Measurements from ENCODE around the gene CA4. TPM values are rescaled to one million over a fixed set of nuclear protein-coding genes. Genes with fewer than 3 reads are reported as not detected.
"Not testable (repeated sequence)": the region's sequence is repeated elsewhere in the genome, so short reads cannot be mapped to it uniquely, and the experiment has no call there.

Gene CA4
- total and polyA plus RNA-seq, 2 experiments from 2014 or later = 1.2 to 6.1 TPM

DNA sequence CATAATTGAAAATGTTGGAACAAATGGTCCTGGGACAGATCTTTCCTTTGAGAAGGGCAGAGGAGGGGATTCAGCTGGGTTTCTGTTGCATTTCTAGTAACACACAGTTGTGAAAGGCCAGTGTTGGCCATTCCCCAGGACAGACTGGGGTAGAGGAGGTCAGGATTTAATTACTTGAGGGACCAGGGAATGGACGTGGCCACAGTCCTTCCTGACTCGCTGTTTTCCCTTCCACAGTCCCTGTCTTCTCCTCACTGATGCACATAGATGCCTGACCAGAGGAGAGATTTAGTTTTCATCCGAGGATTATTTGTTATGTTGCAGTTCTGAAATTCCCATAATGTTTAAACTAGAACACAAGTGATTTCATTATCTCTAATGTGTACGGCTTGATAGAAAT, 45.8 kb upstream of the CA4 start:
- Histone ChIP-seq H3K9me2 (replicated peaks; ENCODE audit: insufficient read depth) (no peaks in the 10 kb centered on the region), H3K4me3 (no peak overlapping the region), H3K27me3 (no peaks in the 10 kb centered on the region), H3K4me2 (no peak overlapping the region), H4K20me1 (ENCODE audit: insufficient read depth, poor library complexity, severe bottlenecking) (no peaks in the 10 kb centered on the region), H3K36me3 (replicated peaks; ENCODE audit: insufficient read depth, low read depth) (no peaks in the 10 kb centered on the region), H3K9me3 (ENCODE audit: low read depth) (no peaks in the 10 kb centered on the region), H3K27ac (no peak overlapping the region), H2AFZ (no peak overlapping the region), H3K4me1 (ENCODE audit: insufficient read depth) (no peaks in the 10 kb centered on the region), H3K79me2 (no peaks in the 10 kb centered on the region)
- no peak for DNase-seq (ENCODE audit: low spot score)
- TF ChIP-seq EZH2 (IDR thresholded peaks at IDR 0.05; ENCODE audit: borderline replicate concordance) (no peak), EZH2phosphoT487 (IDR thresholded peaks at IDR 0.05; ENCODE audit: low read depth, severe bottlenecking, unreplicated experiment) (no peak)
- TF ChIP-seq, protein P1, sequence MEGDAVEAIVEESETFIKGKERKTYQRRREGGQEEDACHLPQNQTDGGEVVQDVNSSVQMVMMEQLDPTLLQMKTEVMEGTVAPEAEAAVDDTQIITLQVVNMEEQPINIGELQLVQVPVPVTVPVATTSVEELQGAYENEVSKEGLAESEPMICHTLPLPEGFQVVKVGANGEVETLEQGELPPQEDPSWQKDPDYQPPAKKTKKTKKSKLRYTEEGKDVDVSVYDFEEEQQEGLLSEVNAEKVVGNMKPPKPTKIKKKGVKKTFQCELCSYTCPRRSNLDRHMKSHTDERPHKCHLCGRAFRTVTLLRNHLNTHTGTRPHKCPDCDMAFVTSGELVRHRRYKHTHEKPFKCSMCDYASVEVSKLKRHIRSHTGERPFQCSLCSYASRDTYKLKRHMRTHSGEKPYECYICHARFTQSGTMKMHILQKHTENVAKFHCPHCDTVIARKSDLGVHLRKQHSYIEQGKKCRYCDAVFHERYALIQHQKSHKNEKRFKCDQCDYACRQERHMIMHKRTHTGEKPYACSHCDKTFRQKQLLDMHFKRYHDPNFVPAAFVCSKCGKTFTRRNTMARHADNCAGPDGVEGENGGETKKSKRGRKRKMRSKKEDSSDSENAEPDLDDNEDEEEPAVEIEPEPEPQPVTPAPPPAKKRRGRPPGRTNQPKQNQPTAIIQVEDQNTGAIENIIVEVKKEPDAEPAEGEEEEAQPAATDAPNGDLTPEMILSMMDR (IDR thresholded peaks at IDR 0.05; ENCODE audit: poor library complexity) = no peak
- 69% methylated on average over 4 of the region's 4 CpGs for WGBS (ENCODE audit: low lambda C conversion rate, missing lambda C conversion rate)

DNA sequence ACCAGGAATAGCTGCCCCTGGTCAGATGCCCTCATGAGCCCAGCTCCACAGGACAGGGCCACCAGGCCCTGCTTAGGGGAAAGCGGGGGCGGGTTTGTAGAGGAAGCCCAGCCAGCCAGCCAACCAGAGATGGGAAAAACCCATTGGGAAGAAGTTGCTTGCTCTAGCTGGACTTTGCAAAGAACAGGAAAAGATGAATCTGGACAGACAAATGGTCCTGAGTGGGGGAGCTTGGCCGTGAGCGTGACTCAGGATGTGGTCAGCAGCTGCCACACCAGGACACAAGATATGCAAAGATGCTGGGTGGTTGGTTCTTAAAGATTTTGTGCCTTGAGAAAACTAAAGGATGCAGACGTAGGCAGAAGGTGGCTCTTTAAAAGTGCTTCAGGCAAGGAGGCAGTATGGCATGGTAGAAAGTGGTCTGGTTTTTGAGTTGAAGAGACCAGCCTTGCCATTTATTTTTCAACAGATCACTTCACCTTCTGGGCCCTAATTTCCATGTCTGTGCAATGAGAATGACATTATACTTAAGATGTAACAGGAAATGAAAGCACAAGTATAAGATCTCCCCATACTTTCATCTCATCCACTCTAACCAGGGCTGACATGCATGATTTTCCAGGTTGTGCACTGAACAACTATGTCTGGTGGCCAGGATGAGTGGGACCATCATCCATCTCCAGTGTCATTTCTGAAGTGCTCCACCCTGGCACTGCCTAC, 43.3 kb upstream of the CA4 start:
- 88% methylated on average over 5 of the region's 5 CpGs for WGBS (ENCODE audit: low lambda C conversion rate, missing lambda C conversion rate)
- H3K9me2 ChIP-seq (replicated peaks; ENCODE audit: insufficient read depth) = no peaks in the 10 kb centered on the region
- H2AFZ ChIP-seq = no peak overlapping the region
- H4K20me1 ChIP-seq (ENCODE audit: insufficient read depth, poor library complexity, severe bottlenecking) = no peaks in the 10 kb centered on the region
- no peak overlapping the region for H3K4me3 ChIP-seq
- H3K9me3 ChIP-seq (ENCODE audit: low read depth) = no peaks in the 10 kb centered on the region
- no peaks in the 10 kb centered on the region for H3K4me1 ChIP-seq (ENCODE audit: insufficient read depth)
- DNase-seq (ENCODE audit: low spot score) = no peak
- TF ChIP-seq, protein P1 (IDR thresholded peaks at IDR 0.05; ENCODE audit: poor library complexity) = no peak
- TF ChIP-seq EZH2phosphoT487 (IDR thresholded peaks at IDR 0.05; ENCODE audit: low read depth, severe bottlenecking, unreplicated experiment) (no peak), EZH2 (IDR thresholded peaks at IDR 0.05; ENCODE audit: borderline replicate concordance) (no peak)
- peaks cover 3% of the 10 kb centered on the region for H3K27me3 ChIP-seq
- H3K36me3 ChIP-seq (replicated peaks; ENCODE audit: insufficient read depth, low read depth) = no peaks in the 10 kb centered on the region
- no peak overlapping the region for H3K27ac ChIP-seq
- H3K79me2 ChIP-seq = no peaks in the 10 kb centered on the region
- no peak overlapping the region for H3K4me2 ChIP-seq

DNA sequence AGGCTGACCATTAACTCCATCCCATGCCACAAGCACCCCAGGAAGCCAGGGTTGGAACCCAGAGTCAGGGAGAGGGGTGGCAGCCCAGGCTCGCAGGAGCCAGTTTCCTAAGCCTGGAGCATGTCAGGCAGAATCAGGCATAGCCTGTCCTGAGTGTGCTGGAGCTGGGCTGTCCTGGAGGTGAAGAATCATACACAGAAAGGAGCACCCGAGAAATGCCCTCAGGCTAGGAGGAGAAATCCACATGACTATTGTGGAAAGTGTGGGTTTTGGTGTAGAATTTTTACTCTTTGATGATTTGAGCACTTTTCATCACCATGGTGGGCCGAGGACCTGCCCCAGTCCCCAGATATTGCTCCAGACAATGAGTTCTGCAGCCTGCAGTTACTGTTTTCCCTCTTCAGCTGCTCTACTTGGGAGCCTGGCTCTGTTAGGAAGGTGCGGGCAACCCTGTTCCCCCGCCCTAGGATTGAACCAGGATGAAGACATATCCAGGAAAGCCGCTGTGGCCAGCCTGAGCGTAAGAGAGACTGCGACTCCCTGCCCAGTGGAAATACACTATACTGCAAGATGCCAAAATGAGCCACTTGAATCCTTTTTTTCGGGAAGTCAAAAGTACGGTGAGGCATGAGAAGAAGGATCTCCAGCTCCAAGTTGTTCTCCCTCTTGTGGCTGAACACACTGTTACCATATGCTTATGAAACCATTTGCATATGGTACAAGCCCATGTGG, 42.1 kb upstream of the CA4 start:
- no peaks in the 10 kb centered on the region for H3K36me3 ChIP-seq (replicated peaks; ENCODE audit: insufficient read depth, low read depth)
- H4K20me1 ChIP-seq (ENCODE audit: insufficient read depth, poor library complexity, severe bottlenecking) = no peaks in the 10 kb centered on the region
- DNase-seq (ENCODE audit: low spot score) = no peak
- no peaks in the 10 kb centered on the region for H3K9me2 ChIP-seq (replicated peaks; ENCODE audit: insufficient read depth)
- H3K9me3 ChIP-seq (ENCODE audit: low read depth) = no peaks in the 10 kb centered on the region
- H2AFZ ChIP-seq = no peak overlapping the region
- no peak overlapping the region for H3K4me2 ChIP-seq
- peaks cover 3% of the 10 kb centered on the region for H3K27me3 ChIP-seq
- H3K79me2 ChIP-seq = no peaks in the 10 kb centered on the region
- TF ChIP-seq EZH2phosphoT487 (IDR thresholded peaks at IDR 0.05; ENCODE audit: low read depth, severe bottlenecking, unreplicated experiment) (no peak), EZH2 (IDR thresholded peaks at IDR 0.05; ENCODE audit: borderline replicate concordance) (no peak)
- TF ChIP-seq, protein P1 (IDR thresholded peaks at IDR 0.05; ENCODE audit: poor library complexity) = no peak
- H3K4me3 ChIP-seq = no peak overlapping the region
- H3K27ac ChIP-seq = no peak overlapping the region
- WGBS (ENCODE audit: low lambda C conversion rate, missing lambda C conversion rate) = 80% methylated on average over 10 of the region's 10 CpGs
- no peaks in the 10 kb centered on the region for H3K4me1 ChIP-seq (ENCODE audit: insufficient read depth)

DNA sequence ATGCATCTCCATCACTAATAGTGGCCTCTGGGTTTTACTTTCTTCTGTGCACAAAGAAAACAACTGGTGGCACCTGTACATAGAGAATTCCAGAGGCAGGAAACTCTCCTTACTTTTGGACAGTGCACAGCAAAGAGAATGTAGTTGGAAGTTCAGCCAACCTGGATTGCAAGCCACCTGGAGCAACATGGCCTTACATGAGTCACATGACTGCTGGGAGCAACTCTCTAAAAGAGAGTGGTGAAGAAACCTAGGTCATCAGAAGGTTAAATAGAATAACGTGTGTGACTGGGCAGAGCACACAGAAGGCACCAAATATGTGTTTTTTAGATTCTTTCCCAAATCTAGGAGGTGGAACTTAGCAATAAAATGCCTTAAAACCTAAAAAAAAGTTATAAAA, 41.5 kb upstream of the CA4 start:
- H3K9me2 ChIP-seq (replicated peaks; ENCODE audit: insufficient read depth); DNase-seq (ENCODE audit: low spot score); H3K4me2 ChIP-seq; H3K27me3 ChIP-seq; H3K79me2 ChIP-seq; H2AFZ ChIP-seq; H3K9me3 ChIP-seq (ENCODE audit: low read depth); H3K36me3 ChIP-seq (replicated peaks; ENCODE audit: insufficient read depth, low read depth); H3K4me1 ChIP-seq (ENCODE audit: insufficient read depth); H4K20me1 ChIP-seq (ENCODE audit: insufficient read depth, poor library complexity, severe bottlenecking); H3K4me3 ChIP-seq; H3K27ac ChIP-seq: not testable (repeated sequence)
- WGBS (ENCODE audit: low lambda C conversion rate, missing lambda C conversion rate) = 30% methylated on average over 1 of the region's 1 CpG

All from hepatocyte (in vitro differentiated cells).